ENCODE data around the gene ZNF473. TPM values are rescaled to one million over a fixed set of nuclear protein-coding genes. Genes with fewer than 3 reads are reported as not detected.

Gene ZNF473
- total RNA-seq, 1 donor from 2014 or later = 11.5 TPM

DNA sequence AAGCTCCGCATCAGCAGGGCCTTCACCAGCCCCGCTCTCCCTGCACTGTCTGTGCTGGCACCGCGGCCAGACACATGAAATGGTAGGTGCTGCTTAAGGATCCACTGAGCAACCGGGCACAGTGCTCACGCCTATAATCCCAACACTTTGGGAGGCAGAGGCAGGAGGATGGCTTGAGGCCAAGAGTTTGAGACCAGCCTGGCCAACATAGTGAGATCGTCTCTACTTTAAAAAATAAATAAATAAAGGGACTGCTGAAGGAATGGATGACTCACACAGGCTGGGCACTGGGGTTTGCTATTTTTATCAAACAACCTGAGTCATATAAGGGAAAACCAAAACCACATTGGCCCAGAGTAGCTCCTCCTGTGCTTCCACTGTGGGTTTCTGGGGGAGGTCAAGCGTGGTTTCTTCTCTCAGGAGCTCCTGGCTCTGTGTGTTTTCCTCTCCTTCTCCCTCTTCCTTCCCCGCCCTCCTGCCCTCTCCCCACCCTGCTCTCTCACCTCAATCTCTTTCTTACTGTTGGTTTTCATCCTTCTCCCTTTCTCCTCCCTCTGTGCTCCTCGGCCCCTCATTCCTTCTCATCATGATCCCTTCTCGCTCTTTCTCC, 21.9 kb upstream of the ZNF473 start:
- DNase-seq = peak; percentile 64

DNA sequence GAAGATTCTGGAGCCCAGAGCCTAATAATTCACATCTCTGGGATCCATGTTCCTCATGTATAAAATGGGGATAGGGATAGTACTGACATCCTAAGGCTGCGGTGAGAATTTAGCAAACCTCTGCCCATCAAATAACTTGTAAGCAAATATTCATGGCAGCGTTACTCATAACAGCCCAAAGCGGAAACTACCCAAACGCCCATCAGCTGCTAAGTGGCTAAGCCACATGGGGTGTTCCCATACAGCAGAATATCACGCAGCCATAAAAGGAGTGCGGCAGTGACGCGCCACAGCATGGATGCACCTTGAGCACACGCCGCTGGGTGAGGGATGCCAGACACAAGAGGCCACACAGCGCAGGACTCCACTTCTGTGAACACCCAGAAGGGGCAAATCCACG, 20.4 kb upstream of the ZNF473 start:
- DNase-seq = no peak

DNA sequence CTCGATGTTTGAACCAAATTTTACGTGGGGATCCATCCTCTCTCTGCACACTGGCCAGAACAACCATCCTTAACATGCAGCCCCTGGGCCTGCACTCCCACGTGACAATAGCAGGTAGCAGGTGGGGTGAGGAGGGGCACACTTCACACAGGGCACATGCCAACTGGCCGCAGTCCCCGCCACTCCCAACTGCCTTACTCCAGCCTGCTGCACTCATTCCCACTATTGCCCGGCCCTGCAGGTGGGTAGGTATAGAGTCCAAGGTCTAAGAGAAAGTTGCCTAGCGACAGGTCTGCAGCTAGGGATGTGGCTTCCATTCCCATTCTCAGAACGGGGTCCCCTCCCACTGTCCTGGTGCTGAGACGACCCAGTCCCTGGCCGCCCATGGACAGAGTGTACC, 18.6 kb upstream of the ZNF473 start:
- DNase-seq = no peak

DNA sequence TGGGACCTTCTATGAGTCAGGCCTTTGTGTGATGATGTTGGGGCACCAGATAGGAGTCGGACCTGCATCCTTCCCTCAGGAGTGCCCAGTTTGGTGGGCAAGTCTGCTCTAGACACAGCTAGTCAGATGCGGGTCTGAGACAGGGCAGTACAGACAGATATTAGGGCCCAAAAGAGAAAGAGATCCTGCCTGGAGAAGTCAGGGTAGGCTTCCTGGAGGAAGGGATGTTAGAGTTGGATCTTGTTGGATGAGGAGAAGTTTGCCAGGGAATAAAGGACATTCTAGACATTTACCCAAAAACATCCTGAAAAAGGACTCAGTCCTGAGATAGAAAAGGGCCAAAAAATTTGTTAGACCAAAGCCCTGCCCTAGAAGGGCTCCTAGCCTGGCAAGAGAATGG, 17.9 kb upstream of the ZNF473 start:
- DNase-seq = no peak

DNA sequence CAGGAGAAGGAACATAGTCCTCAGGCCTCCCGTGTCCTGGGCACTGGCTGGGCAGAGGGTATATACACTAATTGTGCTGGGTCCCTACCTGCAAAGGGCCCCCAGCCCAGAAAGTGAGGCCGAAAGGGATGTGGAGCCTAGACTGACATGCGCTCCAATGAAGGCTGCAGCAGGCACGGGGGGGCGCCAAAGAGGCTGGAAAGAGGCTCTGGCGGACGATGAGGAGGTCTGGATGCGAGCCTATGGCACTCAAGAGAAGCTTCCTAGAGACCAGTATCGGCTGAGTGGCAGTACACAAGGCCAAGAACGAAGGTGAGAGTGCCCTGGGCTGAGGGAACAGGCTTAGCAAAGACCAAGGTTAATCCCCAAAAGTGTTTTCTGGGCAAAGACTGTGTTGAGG, 17.3 kb upstream of the ZNF473 start:
- DNase-seq = no peak

DNA sequence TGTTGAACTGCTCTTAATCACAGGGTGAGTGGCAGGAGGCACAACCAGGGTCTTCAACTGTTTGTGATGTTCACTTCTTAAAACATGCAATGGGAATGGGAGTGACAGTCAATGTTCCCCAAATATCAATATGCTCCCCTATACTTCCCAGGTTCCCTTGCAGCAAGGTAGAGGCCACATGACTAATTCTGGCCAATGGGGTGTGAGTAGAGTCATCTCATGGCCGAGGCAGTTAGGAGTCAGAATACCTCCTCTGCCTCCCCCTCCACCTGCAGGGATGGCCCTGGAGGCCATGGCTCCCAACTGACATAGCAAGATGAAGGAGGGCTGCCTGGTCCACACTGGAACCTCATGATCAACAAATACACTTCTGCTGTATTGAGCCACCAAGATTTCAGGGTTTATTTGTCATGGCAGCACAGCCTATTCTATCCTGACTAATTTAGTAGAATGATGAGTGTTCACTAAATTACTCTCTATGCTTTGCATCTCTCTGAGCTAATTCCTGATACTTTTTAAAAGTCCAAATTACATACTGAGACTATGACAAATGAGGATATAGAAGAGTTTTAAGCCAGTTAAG, 9.5 kb upstream of the ZNF473 start:
- no peak for DNase-seq

DNA sequence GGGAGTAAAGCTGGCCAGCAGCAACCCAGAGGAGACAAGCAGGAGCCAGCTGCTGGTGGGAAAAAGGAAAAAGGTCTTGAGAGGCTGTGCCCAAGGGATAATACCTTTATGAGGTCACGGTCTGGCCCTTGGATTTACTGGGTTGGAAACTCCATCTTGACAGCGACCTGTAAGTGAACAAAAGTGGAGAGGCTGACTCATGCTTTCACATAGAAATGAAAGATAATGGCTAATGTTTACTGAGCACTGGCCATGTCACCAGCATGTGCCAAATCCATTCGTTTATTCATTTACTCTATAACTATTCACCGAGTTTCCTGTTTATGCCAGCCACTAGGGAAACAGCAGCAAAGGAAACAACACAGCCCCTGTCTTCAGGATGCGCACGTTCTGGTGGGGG, 5.3 kb upstream of the ZNF473 start:
- no peak for DNase-seq

DNA sequence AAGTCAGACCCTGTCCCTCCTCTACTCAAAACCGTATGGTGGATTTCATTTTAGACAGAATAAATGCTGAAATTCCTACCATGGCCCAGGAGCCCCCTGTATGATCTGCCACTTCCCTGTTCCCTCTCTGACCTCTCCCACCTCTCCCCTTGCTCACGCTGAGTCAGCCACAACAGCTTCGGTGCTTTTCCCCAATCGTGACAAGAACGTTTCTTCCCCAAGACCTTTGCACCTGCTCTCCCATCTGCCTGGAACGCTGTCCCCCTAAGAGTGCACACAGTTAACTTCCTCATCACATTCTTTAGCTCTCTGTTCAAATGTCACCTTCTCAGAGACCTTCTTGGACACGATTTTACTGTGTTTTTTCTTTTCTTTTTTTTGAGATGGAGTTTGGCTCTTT, 3.0 kb upstream of the ZNF473 start:
- no peak for DNase-seq

DNA sequence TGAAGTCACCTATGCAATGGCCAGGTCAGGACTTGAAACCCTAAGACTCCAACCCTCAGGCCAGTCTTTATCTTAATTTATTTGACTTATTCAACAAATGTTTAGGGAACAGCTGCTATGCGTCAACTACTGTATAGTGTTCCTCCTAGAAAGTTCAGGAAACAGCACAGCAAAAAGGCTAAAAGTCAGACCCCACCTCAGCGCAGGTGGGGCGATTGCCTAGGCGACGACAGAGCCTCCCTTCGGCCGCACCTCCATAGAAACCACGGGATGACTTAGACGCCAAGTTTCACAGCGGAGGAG, 1.1 kb upstream of the ZNF473 start:
- DNase-seq = no peak

DNA sequence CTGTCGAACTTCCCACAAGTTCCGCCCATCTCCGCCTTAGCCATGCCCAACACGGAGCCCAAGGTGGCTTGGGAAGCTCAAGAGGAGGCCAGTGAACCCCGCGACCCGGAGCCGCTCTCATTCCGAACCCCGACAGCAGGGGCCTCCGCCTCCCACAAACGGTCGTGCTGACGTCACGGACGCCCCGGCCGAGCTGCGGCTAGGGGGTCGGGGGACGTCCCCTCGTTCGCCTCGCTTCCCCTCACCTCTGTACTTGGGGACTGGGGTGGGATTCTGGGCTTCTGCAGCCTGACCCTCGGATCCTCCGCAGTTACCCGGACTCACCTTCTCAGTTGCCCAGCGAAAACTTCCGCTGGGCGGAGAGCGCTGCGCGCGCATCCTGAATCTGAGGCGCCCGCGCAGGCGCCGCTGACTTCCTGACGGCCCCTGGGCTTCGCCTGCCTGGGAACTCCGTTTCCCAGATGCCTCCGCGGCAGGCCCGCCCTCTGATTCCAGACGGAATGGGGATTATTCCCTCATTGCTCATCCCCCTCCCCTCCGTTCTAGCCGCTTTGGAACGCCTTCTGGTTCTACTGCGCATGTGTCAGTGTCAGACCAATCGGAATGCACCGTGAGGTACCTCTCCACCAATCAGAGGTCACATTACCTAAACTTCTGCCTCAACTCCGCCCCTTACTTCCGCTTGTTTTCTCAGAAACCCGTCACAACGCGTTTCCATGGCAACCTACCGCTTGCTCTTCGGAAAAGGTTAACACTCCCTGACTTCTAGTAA, 597 bp upstream of the ZNF473 start, which contains the start of gene VRK3:
Gene VRK3, minus strand, starts transcription at position 351 of the 772 bp plus-strand sequence. CDS start 9,210 bp downstream, outside the sequence.
- peak; percentile 98 for DNase-seq

DNA sequence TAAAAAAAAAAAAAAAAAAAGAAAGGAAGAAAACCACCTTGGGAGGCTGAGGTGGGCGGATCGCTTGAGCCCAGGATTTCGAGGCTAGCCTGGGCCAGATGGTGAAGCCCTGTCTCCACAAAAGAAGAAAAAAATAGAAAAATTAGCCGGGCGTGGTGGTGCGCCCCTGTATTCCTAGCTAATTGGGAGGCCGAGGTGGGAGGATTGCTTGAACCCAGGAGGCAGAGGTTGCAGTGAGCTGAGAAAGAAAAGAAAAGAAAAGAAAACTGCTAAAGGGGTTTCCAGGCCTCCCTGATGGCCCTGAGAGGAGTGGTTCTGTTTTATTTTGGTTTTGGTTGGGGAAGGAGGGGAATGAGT, 723 bp downstream of the ZNF473 start:
- DNase-seq = no peak

DNA sequence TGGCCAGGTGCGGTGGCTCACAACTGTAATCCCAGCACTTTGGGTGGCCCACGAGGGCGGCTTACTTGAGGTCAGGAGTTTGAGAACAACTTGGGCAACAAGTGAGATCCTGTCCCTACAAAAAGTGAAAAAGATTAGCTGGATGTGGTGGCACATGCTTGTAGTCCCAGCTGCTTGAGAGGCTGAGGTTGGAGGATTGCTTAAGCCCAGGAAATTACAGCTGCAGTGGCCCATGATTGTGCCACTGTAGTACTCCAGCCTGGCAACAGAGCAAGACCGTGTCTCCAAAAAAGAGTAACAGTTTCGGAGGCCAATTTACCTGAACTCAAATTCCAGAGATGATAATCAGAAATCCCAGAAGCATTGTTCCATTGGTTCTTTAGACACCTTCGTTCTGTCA, 4.4 kb downstream of the ZNF473 start:
- no peak for DNase-seq

DNA sequence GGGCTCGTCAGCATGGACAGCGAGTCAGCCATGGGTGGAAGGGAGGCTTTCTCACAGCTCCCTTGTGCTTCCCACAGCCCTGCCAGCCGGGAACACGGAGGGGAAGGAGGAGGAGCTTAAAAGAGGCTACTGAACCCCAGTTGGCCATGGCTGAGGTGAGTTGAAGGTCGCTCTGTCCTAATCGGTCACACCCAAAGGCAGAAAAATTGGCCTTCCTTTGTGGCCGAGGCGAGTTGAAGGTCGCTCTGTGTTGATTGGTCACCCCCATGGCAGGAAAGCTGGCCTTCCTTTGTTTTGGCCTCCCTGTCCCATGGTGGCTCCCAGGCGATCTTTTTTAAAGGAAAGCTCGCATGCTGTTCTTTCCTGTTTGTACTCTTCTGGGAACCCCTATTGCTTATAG, 5.1 kb downstream of the ZNF473 start:
- DNase-seq = no peak

DNA sequence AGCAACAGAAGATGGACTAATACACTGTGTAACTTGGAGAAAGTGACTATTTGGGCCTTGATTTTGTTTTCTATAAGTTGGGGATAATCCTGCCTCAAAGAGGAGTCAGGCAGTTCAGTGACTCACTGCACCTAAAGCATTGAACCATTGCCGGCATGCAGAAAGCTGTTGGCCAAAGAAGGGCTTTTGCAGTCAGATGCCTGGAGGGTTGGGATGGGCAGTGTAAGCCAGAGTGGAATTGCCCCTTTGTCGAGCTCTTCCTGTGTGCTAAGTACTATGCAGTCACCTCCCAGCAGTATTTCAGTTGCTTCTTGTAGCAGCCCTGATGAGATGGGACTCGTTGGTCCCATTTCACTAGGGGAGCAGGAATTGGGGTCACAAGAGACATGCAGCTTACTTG, 11.1 kb downstream of the ZNF473 start:
- DNase-seq = no peak

DNA sequence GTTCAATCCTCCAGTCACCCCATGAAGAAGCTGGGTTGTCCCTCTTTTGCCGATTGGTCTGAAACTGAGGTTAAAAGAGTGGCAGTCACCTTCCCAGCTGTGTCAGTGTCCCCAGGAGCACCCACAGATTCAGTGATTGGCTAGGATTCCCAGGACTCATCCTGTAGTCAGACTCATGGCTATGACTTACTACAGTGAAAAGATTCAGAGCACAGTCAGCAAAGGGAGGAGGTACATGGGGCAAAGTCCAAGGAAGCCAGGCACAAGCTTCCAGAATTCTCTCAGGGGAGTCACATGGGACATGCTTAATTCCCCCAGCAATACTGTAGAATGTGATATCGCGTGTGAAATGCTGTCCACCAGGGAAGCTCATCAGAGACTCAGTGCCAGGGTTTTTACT, 14.2 kb downstream of the ZNF473 start:
- no peak for DNase-seq

DNA sequence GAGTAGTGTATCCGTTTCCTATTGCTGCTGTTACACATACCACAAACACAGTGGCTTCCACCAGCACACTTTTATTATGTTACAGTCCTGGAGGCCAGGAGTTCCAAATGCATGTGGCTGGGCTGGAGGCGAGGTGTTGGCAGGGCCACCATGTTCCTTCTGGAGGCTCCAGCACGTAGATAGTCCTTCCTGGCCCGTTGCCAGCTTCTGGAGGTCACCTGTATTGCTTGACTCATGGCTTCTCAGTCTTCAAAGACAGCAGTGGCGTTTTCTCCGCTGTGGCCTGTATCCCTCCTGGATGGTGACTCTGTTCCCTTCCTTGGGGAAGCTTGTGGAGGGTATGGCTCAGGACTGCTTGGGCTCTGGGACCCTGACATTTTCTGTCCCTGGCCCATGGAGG, 15.2 kb downstream of the ZNF473 start:
- no peak for DNase-seq

DNA sequence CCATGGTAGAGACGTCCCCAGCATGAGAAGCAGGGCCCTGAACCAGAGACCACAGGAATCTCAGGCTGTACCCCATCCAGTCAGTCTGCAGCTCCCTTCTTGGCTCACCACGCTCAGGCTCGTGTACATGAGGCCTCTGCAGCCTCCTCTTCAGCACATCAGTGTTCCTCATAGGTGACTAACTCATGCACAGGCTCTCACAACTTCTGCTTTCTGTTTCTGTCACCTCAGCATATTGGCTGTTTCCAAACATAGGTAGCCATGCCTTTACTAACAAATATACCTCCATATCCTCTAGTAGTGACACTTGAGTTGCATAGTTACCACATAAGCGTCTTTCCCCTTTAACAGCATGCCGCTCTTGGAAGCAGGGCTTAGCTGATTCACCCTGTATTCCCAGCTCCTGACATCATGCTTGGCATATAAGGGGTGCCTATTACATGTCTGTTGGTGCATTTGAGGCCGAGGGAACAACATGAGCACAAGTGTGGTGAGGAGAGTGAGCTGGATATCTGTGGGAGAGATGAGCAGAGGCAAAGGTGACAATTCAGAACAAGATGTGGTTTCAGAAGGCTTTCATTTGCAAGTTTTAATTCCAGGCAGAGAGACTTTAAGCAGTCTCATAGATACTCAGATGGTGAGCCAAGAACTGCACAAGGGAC, 16.7 kb downstream of the ZNF473 start:
- no peak for DNase-seq

DNA sequence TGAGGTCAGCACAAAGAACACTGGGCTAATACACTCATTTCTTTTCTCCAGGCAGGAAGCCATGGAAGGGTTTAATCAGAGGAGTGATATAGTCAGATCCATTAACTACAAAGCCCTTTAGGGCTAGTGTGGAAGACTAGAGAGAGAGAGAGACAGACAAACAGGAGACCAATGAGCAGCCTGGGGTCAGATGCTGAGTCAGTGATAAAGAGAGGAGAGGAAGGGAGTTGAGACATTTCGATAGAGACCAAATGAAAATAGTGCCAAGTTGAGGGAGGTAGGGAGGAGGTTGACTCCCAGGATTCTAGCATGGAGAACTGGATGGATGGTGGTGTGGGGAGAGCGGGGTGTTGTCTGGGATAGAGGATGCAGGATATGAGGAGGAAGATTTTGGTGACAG, 18.2 kb downstream of the ZNF473 start:
- DNase-seq = no peak

DNA sequence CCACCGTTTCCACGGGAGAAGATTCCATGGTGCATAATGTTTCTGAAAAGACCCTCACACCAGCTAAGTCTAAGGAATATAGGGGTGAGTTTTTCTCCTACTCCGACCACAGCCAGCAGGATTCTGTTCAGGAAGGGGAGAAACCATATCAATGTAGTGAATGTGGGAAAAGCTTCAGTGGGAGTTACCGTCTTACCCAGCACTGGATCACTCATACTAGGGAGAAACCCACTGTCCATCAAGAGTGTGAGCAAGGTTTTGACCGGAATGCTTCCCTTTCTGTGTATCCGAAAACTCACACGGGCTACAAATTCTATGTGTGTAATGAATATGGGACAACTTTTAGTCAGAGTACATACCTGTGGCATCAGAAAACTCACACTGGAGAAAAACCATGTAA, 19.1 kb downstream of the ZNF473 start:
- no peak for DNase-seq

DNA sequence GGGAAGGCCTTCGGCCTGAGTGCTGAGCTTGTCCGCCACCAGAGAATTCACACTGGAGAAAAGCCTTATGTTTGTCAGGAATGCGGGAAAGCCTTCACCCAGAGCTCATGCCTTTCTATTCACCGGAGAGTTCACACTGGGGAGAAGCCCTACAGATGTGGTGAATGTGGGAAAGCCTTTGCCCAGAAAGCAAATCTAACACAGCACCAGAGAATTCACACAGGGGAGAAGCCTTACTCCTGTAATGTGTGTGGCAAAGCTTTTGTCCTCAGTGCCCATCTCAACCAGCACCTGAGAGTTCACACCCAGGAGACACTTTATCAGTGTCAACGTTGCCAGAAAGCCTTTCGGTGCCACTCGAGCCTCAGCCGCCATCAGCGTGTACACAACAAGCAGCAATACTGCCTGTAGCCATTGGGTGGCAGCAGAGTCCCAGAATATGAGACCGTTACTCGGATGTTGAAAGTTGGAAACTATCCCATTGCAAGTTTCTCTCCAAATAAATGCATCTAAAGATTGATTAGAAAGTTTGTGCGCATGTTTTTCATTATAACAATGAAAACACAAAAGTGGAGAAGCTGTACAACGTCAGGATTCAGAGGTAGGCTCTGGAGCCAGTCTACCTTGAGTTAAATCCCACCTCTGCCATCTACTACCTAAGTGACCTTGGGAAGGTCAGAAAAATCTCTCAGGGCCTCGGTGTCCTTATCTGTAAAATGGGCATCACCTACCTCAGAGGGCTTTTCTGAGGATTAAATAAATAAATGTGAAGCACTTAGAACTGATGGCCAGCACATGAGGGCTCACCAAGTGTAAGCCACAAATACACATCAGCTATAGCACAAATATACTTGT, 21.1 kb downstream of the ZNF473 start:
- peak; percentile 51 for DNase-seq

DNA sequence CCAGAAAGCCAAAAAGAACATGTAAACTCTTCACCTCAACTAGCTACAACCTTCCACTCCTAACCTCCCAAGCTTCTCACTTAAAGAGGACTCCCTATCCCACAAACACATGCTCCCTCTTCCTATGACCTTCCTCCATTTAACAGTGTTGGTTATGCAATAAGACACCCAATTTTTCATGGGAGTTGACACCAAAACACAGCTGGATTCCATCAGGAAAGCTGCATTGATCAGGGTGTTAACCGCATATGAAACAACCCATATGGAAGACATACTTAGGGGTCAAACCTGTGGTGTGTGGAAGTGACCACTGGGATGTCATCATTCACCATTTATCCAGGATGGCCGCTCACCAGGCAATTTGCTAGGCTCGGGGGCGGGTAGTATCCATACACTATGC, 21.9 kb downstream of the ZNF473 start:
- no peak for DNase-seq

DNA sequence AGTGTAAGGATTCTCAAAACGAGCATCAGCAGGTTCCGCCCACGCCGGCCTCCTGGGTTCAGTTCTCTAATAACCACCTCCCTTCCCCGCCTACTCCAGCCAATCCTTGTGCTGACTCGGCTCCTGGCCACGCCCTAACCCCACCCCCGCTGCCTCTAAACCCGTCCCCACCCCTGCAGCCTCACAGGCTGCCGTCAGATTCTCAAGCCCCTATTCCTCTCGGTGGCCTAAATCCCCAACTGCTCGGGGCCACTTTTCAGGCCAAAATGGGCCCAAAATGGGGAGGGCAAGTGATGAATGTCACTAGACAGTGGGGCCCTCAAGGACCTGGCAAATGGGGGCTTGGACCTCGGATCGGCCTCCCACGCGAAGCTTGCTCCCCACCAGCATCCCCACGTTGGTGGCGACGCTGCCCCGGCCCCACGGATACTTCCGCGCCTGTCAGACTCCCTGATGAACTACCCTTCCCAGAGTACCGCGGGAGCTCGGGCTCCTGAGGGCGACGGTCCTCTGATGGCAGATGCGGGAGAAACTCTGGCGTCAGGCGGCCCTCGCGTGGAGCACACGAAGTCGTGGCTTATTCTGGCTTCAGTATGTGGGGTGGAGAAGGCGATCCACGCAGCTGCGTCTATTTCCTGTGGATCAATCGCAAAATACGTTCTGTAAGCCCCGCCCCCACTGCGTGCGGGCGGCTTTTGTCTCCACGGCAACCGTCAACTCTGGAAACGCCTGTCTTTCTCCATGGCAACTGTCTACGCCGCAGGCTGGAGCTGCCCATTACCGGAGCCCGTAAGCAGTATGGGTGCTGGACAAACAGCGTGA, 24.8 kb downstream of the ZNF473 start:
- DNase-seq = peak; percentile 86

Data from occipital lobe (tissue), 2 donors.